ENCODE data around the gene MAP7D2. TPM values are rescaled to one million over a fixed set of nuclear protein-coding genes. Genes with fewer than 3 reads are reported as not detected.

Gene MAP7D2
- polyA plus RNA-seq, 1 donor: 4.1 TPM

DNA sequence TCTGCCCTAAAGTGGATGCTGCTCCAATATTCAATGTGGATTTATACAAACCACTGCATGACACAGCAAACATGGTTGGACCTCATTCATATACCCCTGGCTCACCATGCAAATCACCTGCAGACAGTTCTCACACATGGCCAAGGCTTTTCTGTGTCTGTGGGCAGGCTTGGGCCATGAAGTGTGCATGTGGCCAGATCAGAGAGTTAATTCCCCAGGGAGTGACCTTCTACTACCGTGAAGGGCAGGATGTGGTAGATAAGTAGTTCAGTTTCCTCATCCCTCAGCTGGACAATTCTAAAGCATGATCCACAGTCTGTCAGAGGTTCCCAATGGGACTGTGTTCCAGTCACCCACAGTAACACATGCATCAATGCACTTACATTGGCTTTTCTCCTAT lies 101.3 kb downstream of the MAP7D2 start:
- DNase-seq: no peak
- no peaks in the 10 kb centered on the region for H3K4me1 ChIP-seq (ENCODE audit: control insufficient read depth, insufficient read depth, low read length)
- H3K4me3 ChIP-seq (ENCODE audit: low read length): no peak overlapping the region
- no peaks in the 10 kb centered on the region for H3K9me3 ChIP-seq (ENCODE audit: control insufficient read depth, low read depth, low read length)
- no peaks in the 10 kb centered on the region for H3K36me3 ChIP-seq (ENCODE audit: control insufficient read depth, insufficient read depth, low read length)
- WGBS (ENCODE audit: insufficient coverage, low lambda C conversion rate): no CpG with 5 or more reads among the region's 1 CpG
- no peaks in the 10 kb centered on the region for H3K27me3 ChIP-seq (ENCODE audit: control insufficient read depth, insufficient read depth, low read length)
- no peak overlapping the region for H3K27ac ChIP-seq (ENCODE audit: low read length)

GRCh38 chrX:20011608-20012007 lies 105.1 kb downstream of the MAP7D2 start:
- no peaks in the 10 kb centered on the region for H3K36me3 ChIP-seq (ENCODE audit: control insufficient read depth, insufficient read depth, low read length)
- no CpG with 5 or more reads among the region's 4 CpGs for WGBS (ENCODE audit: insufficient coverage, low lambda C conversion rate)
- H3K27me3 ChIP-seq (ENCODE audit: control insufficient read depth, insufficient read depth, low read length): no peaks in the 10 kb centered on the region
- H3K4me3 ChIP-seq (ENCODE audit: low read length): no peak overlapping the region
- H3K27ac ChIP-seq (ENCODE audit: low read length): no peak overlapping the region
- H3K4me1 ChIP-seq (ENCODE audit: control insufficient read depth, insufficient read depth, low read length): peaks cover 3% of the 10 kb centered on the region
- DNase-seq: no peak
- H3K9me3 ChIP-seq (ENCODE audit: control insufficient read depth, low read depth, low read length): no peaks in the 10 kb centered on the region

DNA sequence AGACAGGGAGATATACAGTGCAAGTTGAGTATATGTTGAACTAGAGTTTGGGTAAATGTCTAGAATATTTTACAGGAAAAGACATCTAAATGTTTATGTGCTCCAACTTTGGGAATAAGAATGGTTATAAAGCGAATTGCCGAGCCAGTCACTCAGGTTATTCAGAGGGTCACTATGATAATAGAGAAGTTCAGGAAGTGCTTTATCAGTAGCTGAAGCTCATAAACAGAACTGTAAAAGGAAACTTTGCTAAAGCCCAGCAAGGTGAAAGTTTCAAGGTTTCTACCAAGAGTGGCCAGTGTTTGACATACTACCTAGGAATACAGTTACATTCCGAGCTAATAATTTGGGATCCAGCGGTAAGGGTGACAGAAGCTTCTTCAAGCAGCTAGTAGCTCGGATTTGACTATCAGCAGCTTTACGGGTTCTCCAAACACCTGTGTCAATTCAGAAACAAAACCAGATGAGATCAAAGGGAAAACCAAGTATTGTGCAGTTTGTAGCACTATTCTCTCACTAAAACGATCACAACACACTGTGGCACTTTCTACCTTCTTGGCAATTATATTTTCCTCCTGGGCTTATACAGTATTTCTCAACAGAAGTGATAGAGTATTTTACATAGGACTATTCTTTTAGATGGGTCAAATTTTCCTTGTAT lies 108.6 kb downstream of the MAP7D2 start:
- H3K4me1 ChIP-seq (ENCODE audit: control insufficient read depth, insufficient read depth, low read length): peaks cover 3% of the 10 kb centered on the region
- peak in 1 of 2 donors; percentile 49 for DNase-seq
- H3K36me3 ChIP-seq (ENCODE audit: control insufficient read depth, insufficient read depth, low read length): no peaks in the 10 kb centered on the region
- no CpG with 5 or more reads among the region's 7 CpGs for WGBS (ENCODE audit: insufficient coverage, low lambda C conversion rate)
- no peak overlapping the region for H3K4me3 ChIP-seq (ENCODE audit: low read length)
- no peaks in the 10 kb centered on the region for H3K27me3 ChIP-seq (ENCODE audit: control insufficient read depth, insufficient read depth, low read length)
- H3K27ac ChIP-seq (ENCODE audit: low read length): peak overlapping the region; percentile 29
- no peaks in the 10 kb centered on the region for H3K9me3 ChIP-seq (ENCODE audit: control insufficient read depth, low read depth, low read length)

GRCh38 chrX:20005883-20006282 lies 110.8 kb downstream of the MAP7D2 start:
- peaks cover 3% of the 10 kb centered on the region for H3K4me1 ChIP-seq (ENCODE audit: control insufficient read depth, insufficient read depth, low read length)
- DNase-seq: no peak
- no CpG with 5 or more reads among the region's 2 CpGs for WGBS (ENCODE audit: insufficient coverage, low lambda C conversion rate)
- no peak overlapping the region for H3K27ac ChIP-seq (ENCODE audit: low read length)
- H3K36me3 ChIP-seq (ENCODE audit: control insufficient read depth, insufficient read depth, low read length): no peaks in the 10 kb centered on the region
- H3K4me3 ChIP-seq (ENCODE audit: low read length): no peak overlapping the region
- H3K27me3 ChIP-seq (ENCODE audit: control insufficient read depth, insufficient read depth, low read length): no peaks in the 10 kb centered on the region
- no peaks in the 10 kb centered on the region for H3K9me3 ChIP-seq (ENCODE audit: control insufficient read depth, low read depth, low read length)

DNA sequence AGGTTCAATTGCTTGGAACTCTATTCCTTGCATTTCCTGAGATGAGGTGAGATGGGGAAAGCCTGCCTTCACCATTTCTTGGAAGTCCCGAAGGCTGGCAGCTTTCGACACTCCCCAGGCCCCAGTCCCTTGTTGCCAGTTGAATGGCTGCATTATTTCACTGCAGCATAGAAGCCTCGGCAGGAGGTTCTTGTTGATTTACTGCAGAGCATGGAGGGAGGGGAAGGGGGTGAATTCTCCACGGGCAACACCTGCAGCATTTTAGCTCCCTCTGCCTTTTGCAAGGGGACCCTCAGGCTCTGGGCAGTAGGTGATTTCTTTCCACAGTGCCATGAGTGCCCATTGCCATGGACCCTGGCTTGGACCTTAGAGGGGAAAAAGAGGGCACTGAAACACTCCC lies 115.1 kb downstream of the MAP7D2 start:
- H3K4me1 ChIP-seq (ENCODE audit: control insufficient read depth, insufficient read depth, low read length): no peaks in the 10 kb centered on the region
- no peaks in the 10 kb centered on the region for H3K36me3 ChIP-seq (ENCODE audit: control insufficient read depth, insufficient read depth, low read length)
- H3K9me3 ChIP-seq (ENCODE audit: control insufficient read depth, low read depth, low read length): no peaks in the 10 kb centered on the region
- no peak overlapping the region for H3K4me3 ChIP-seq (ENCODE audit: low read length)
- DNase-seq: no peak
- no peak overlapping the region for H3K27ac ChIP-seq (ENCODE audit: low read length)
- H3K27me3 ChIP-seq (ENCODE audit: control insufficient read depth, insufficient read depth, low read length): no peaks in the 10 kb centered on the region
- no CpG with 5 or more reads among the region's 4 CpGs for WGBS (ENCODE audit: insufficient coverage, low lambda C conversion rate)

DNA sequence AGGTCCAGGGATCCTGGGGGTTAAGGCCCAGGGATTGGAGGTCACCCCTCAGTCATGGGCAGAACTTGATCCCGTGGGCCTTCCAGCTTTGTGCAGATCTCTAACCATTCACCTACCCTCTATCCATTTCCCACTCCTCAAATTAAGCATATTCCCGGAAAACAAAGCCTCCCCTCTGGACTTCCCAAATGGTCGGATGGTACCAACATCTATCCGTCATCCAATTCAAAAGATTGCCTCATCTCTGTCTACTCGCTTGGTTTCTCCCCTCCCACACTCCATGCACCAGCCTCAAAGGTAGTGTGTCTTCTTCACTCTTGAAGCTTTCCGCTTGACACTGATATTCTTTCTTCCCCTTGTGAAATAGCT lies 125.4 kb downstream of the MAP7D2 start:
- peak overlapping the region; percentile 26 for H3K4me3 ChIP-seq (ENCODE audit: low read length)
- no peak overlapping the region for H3K27ac ChIP-seq (ENCODE audit: low read length)
- WGBS (ENCODE audit: insufficient coverage, low lambda C conversion rate): no CpG with 5 or more reads among the region's 6 CpGs

GRCh38 chrX:19990556-19991349 lies 126.0 kb downstream of the MAP7D2 start, which contains the start of gene BCLAF3:
Gene BCLAF3, minus strand, starts transcription at chrX:19991061. Its CDS starts 20,797 bp downstream, at chrX:19970264.
- DNase-seq: peak; percentile 85 to 86
- Histone ChIP-seq H3K27me3 (ENCODE audit: control insufficient read depth, insufficient read depth, low read length) (no peaks in the 10 kb centered on the region), H3K27ac (ENCODE audit: low read length) (peak within 1 kb of the TSS; percentile 96), H3K4me1 (ENCODE audit: control insufficient read depth, insufficient read depth, low read length) (no peaks in the 10 kb centered on the region), H3K9me3 (ENCODE audit: control insufficient read depth, low read depth, low read length) (no peaks in the 10 kb centered on the region), H3K36me3 (ENCODE audit: control insufficient read depth, insufficient read depth, low read length) (no peaks in the 10 kb centered on the region), H3K4me3 (ENCODE audit: low read length) (peak within 1 kb of the TSS; percentile 80)
- no CpG with 5 or more reads among the region's 103 CpGs for WGBS (ENCODE audit: insufficient coverage, low lambda C conversion rate)

More for the DNA sequence above, 125.4 kb downstream of the MAP7D2 start:
- Histone ChIP-seq H3K36me3 (ENCODE audit: control insufficient read depth, insufficient read depth, low read length) (no peaks in the 10 kb centered on the region), H3K27me3 (ENCODE audit: control insufficient read depth, insufficient read depth, low read length) (no peaks in the 10 kb centered on the region), H3K9me3 (ENCODE audit: control insufficient read depth, low read depth, low read length) (no peaks in the 10 kb centered on the region), H3K4me1 (ENCODE audit: control insufficient read depth, insufficient read depth, low read length) (no peaks in the 10 kb centered on the region)
- no peak for DNase-seq

DNA sequence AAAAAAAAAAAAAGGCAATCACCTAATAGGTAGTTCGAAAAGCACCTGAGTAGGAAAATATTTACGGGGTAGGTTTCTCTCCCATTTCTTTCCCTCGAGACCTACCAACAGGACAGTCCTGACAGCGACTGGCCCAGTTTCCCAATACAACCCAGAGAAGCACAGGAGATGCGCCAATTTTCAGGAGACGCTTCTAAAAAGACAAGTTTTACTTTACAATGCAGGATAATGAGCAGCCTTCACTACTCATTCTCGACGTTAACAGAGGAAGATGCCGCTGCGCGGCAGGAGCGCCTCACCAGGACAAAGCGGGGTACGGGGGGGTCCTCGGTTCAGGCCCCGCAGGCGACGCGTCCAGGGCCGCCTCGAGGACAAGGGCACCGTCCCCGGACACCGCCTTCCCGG lies 126.6 kb downstream of the MAP7D2 start:
- H3K4me1 ChIP-seq (ENCODE audit: control insufficient read depth, insufficient read depth, low read length): no peaks in the 10 kb centered on the region
- no peaks in the 10 kb centered on the region for H3K27me3 ChIP-seq (ENCODE audit: control insufficient read depth, insufficient read depth, low read length)
- H3K27ac ChIP-seq (ENCODE audit: low read length): peak overlapping the region; percentile 96
- peak overlapping the region; percentile 80 for H3K4me3 ChIP-seq (ENCODE audit: low read length)
- peak in 1 of 2 donors; percentile 61 for DNase-seq
- no peaks in the 10 kb centered on the region for H3K9me3 ChIP-seq (ENCODE audit: control insufficient read depth, low read depth, low read length)
- WGBS (ENCODE audit: insufficient coverage, low lambda C conversion rate): no CpG with 5 or more reads among the region's 25 CpGs
- no peaks in the 10 kb centered on the region for H3K36me3 ChIP-seq (ENCODE audit: control insufficient read depth, insufficient read depth, low read length)

GRCh38 chrX:19987856-19988255 lies 128.9 kb downstream of the MAP7D2 start:
- no peaks in the 10 kb centered on the region for H3K36me3 ChIP-seq (ENCODE audit: control insufficient read depth, insufficient read depth, low read length)

GRCh38 chrX:19986531-19986930 lies 130.2 kb downstream of the MAP7D2 start:
- no peak overlapping the region for H3K4me3 ChIP-seq (ENCODE audit: low read length)
- H3K27ac ChIP-seq (ENCODE audit: low read length): no peak overlapping the region
- H3K4me1 ChIP-seq (ENCODE audit: control insufficient read depth, insufficient read depth, low read length): no peaks in the 10 kb centered on the region
- no peaks in the 10 kb centered on the region for H3K9me3 ChIP-seq (ENCODE audit: control insufficient read depth, low read depth, low read length)
- DNase-seq: no peak
- no CpG with 5 or more reads among the region's 3 CpGs for WGBS (ENCODE audit: insufficient coverage, low lambda C conversion rate)
- no peaks in the 10 kb centered on the region for H3K36me3 ChIP-seq (ENCODE audit: control insufficient read depth, insufficient read depth, low read length)
- no peaks in the 10 kb centered on the region for H3K27me3 ChIP-seq (ENCODE audit: control insufficient read depth, insufficient read depth, low read length)

More at GRCh38 chrX:19987856-19988255, 128.9 kb downstream of the MAP7D2 start:
- Histone ChIP-seq H3K9me3 (ENCODE audit: control insufficient read depth, low read depth, low read length) (no peaks in the 10 kb centered on the region), H3K4me3 (ENCODE audit: low read length) (no peak overlapping the region), H3K27me3 (ENCODE audit: control insufficient read depth, insufficient read depth, low read length) (no peaks in the 10 kb centered on the region), H3K27ac (ENCODE audit: low read length) (no peak overlapping the region), H3K4me1 (ENCODE audit: control insufficient read depth, insufficient read depth, low read length) (no peaks in the 10 kb centered on the region)
- WGBS (ENCODE audit: insufficient coverage, low lambda C conversion rate): no CpG with 5 or more reads among the region's 5 CpGs
- no peak for DNase-seq
